HG02840 (cell line): ENCODE data around the gene ICE2.
"Not testable (repeated sequence)": the region's sequence is repeated elsewhere in the genome, so short reads cannot be mapped to it uniquely, and the experiment has no call there.

Experiments used
- ATAC-seq: cut with Tn5 transposase; IDR thresholded peaks from one replicate; pipeline ENCODE4 v1.9.1; 2021; ENCODE audit warnings: mild to moderate bottlenecking, moderate library complexity, moderate number of reproducible peaks; ENCODE audit not compliant: unreplicated experiment, low FRiP score

Gene ICE2

GRCh38 chr15:60413231-60413824, 65.6 kb downstream of the ICE2 start:
- no peak for ATAC-seq

- not testable (repeated sequence) for ATAC-seq
Measured at GRCh38 chr15:60412807-60413206, 66.1 kb downstream of the ICE2 start.

GRCh38 chr15:60411774-60412425, 67.0 kb downstream of the ICE2 start:
- ATAC-seq, result no peak

GRCh38 chr15:60410350-60410749, 68.6 kb downstream of the ICE2 start:
- not testable (repeated sequence) for ATAC-seq

GRCh38 chr15:60408463-60408981, 70.4 kb downstream of the ICE2 start:
- ATAC-seq, result no peak

- no peak for ATAC-seq
Measured at GRCh38 chr15:60407415-60407805, 71.5 kb downstream of the ICE2 start.

GRCh38 chr15:60406513-60407414, 72.2 kb downstream of the ICE2 start:
- no peak for ATAC-seq

- no peak for ATAC-seq
Measured at GRCh38 chr15:60405399-60405798, 73.5 kb downstream of the ICE2 start.

- not testable (repeated sequence) for ATAC-seq
Measured at GRCh38 chr15:60404351-60404750, 74.6 kb downstream of the ICE2 start.

GRCh38 chr15:60400944-60401343, 78.0 kb downstream of the ICE2 start:
- ATAC-seq, result no peak

GRCh38 chr15:60399931-60400330, 79.0 kb downstream of the ICE2 start:
- no peak for ATAC-seq

GRCh38 chr15:60399246-60399915, 79.6 kb downstream of the ICE2 start:
- no peak for ATAC-seq

GRCh38 chr15:60397772-60398445, 81.0 kb downstream of the ICE2 start, which contains the start of gene ANXA2:
TSS of gene ANXA2 (minus strand) at chr15:60397986. CDS start at chr15:60386075, 11,911 bp downstream.
- ATAC-seq, result peak; percentile 71

GRCh38 chr15:60396958-60397771, 81.8 kb downstream of the ICE2 start:
- peak; percentile 65 for ATAC-seq

GRCh38 chr15:60396560-60396957, 82.4 kb downstream of the ICE2 start:
- ATAC-seq, result no peak

- no peak for ATAC-seq
Measured at GRCh38 chr15:60396100-60396499, 82.8 kb downstream of the ICE2 start.

- ATAC-seq, result no peak
Measured at GRCh38 chr15:60395276-60396011, 83.5 kb downstream of the ICE2 start.

- no peak for ATAC-seq
Measured at GRCh38 chr15:60394689-60395097, 84.2 kb downstream of the ICE2 start.
